ENCODE measurements around the gene MST1.

Gene MST1

DNA sequence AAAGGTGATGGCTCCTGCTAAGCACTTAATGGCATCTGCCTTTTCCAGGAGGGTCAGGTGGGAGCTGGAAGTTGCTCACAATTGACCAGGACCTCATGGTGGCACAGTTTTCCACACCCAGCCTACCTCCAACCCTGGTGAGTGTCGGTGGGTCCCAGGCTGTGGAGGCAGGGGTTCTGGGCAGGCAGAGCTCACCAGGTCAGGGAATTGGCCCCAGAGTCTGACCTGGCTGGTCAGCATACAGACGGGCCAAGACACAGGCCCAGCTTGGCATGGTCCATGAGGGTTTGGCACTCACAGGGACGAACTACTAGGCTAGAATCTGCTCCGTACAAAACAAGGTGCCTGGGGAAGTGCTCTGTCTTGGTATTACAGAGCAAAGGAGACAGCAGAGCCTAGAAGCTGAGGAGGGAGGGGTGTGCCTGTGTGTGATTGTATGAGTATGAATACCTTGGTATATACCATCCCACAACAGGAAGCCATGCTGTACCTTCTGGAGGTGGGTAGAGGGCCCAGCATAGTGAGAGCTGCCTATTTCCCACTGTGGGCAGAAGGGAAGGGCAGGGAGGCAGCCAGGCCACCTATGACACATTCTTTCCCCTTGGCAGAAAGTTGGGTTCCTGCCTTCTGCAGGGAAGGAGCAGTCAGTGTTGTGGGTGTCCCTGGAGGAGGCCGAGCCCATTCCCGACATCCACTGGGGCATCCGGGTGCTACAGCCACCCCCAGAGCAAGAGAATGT is 8.6 kb downstream of the MST1 start:
- no peak for DNase-seq (ENCODE audit: low read depth in 4 of 4, low spot score in 1 of 4)

DNA sequence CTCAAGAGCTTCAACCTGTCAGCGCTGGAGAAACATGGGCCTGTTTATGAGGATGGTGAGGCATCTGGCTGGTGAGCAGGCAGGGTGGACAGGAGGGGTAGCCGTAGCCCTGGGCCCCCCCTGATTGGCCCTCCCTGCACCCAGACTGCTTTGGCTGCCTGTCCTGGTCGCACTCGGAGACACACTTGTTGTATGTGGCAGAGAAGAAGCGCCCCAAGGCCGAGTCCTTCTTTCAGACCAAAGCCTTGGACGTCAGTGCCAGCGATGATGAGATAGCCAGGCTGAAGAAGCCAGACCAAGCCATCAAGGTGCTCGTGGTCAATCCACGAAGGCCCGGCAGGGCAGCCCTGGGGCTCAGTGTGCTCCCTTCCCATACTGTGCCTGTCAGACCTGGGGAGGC is 13.4 kb downstream of the MST1 start:
- DNase-seq (ENCODE audit: low read depth in 4 of 4, low spot score in 1 of 4), result no peak

GRCh38 chr3:49674497-49674983 is 14.7 kb downstream of the MST1 start:
- peak in 1 of 4 experiments; percentile 17 for DNase-seq (ENCODE audit: low read depth in 4 of 4, low spot score in 1 of 4)

GRCh38 chr3:49673715-49674496 is 15.4 kb downstream of the MST1 start, which contains the start of gene APEH:
Gene APEH (plus strand): TSS chr3:49674351. CDS start chr3:49674402, 51 bp downstream.
- DNase-seq (ENCODE audit: low read depth in 4 of 4, low spot score in 1 of 4), result peak; percentile 89 to 99 (median 94)

GRCh38 chr3:49673121-49673714 is 16.1 kb downstream of the MST1 start:
- DNase-seq (ENCODE audit: low read depth in 4 of 4, low spot score in 1 of 4), result peak in 2 of 4 experiments; percentile 17 to 19

- DNase-seq (ENCODE audit: low read depth in 4 of 4, low spot score in 1 of 4), result peak in 3 of 4 experiments; percentile 57 to 59 (median 58)
These were observed 17.7 kb downstream of the MST1 start for GRCh38 chr3:49671291-49672288.

DNA sequence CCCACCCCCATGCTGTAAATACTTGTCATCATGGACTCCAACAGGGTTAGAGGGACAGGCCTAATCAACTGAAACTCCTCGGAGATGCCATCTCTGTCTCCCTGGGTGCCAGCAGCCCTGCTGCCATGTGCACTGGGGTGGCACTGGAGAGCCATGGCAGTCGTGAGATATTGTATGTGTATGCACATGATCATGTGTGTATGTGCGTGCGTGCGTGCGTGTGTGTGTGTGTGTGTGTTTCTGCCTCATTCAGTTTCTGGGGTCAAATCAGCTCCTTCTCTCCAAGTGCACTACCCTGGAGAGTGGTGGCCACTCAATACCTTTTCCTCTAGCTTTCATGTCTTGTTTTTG is 18.4 kb downstream of the MST1 start:
- no peak for DNase-seq (ENCODE audit: low read depth in 4 of 4, low spot score in 1 of 4)

DNA sequence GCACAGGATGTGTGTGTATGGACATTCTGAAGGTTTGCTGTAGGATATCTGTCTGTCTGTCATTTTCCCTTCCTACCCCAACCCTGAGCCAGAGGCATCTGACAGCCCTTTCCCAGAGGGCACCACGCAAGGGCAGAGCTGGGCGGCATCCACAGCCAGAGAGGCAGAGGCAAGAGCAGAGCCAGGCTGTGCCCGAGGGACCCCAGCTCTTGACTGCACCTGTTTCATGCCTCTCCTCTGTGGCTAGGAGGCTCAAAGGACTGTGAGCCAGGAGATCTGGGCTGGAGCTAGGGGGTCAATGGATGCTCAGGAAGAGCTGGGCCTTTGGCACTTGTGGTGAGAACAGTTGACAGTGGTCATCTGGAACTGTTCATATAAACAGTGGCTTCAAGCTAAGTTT is 19.9 kb downstream of the MST1 start:
- no peak for DNase-seq (ENCODE audit: low read depth in 4 of 4, low spot score in 1 of 4)

DNA sequence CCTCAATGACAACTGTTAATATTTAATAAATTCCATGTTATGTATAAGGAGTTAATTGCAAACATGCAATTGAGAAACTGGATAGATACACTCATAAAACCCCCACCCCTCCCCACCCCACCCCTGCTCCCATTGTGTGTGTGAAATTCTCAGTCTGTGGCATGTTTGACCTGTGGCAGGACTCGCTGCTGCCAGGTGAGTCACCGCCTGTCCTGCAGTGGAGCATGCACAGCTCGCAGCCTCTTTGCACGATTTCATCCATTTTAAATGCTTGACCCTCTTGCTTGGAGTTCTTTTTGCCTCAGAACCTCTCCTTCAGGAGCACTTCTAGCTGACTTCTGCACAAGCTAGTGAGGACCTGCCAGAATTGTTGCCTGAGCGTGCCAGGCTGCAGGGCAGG is 20.4 kb downstream of the MST1 start:
- DNase-seq (ENCODE audit: low read depth in 4 of 4, low spot score in 1 of 4), result no peak

- DNase-seq (ENCODE audit: low read depth in 4 of 4, low spot score in 1 of 4), result no peak
These were observed 20.9 kb downstream of the MST1 start for GRCh38 chr3:49668414-49668797.

GRCh38 chr3:49667701-49668413 is 21.4 kb downstream of the MST1 start:
- DNase-seq (ENCODE audit: low read depth in 4 of 4, low spot score in 1 of 4), result no peak

GRCh38 chr3:49666592-49666991 is 22.7 kb downstream of the MST1 start:
- DNase-seq (ENCODE audit: low read depth in 4 of 4, low spot score in 1 of 4), result no peak

- no peak for DNase-seq (ENCODE audit: low read depth in 4 of 4, low spot score in 1 of 4)
These were observed 23.3 kb downstream of the MST1 start for GRCh38 chr3:49665822-49666519.

GRCh38 chr3:49664300-49664699 is 25.0 kb downstream of the MST1 start:
- no peak for DNase-seq (ENCODE audit: low read depth in 4 of 4, low spot score in 1 of 4)

GRCh38 chr3:49663831-49664230 is 25.4 kb downstream of the MST1 start:
- DNase-seq (ENCODE audit: low read depth in 4 of 4, low spot score in 1 of 4), result no peak

GRCh38 chr3:49662720-49663413 is 26.4 kb downstream of the MST1 start:
- DNase-seq (ENCODE audit: low read depth in 4 of 4, low spot score in 1 of 4), result no peak

GRCh38 chr3:49662021-49662420 is 27.3 kb downstream of the MST1 start:
- DNase-seq (ENCODE audit: low read depth in 4 of 4, low spot score in 1 of 4), result no peak

- DNase-seq (ENCODE audit: low read depth in 4 of 4, low spot score in 1 of 4), result no peak
These were observed 28.0 kb downstream of the MST1 start for GRCh38 chr3:49661281-49661680.

- DNase-seq (ENCODE audit: low read depth in 4 of 4, low spot score in 1 of 4), result no peak
These were observed 29.5 kb downstream of the MST1 start for GRCh38 chr3:49659756-49660155.
